Measurements from ENCODE around the gene ZNF830. TPM values are rescaled to one million over a fixed set of nuclear protein-coding genes. Genes with fewer than 3 reads are reported as not detected.

ZNF830 gene
- total and polyA plus RNA-seq, 2 of the 13 experiments (the other 11 are each of a cell fraction or from before 2014, with no cell fraction given), result 6.1 to 19.0 TPM

- TF ChIP-seq ZNF562 (CRISPR knock-in tag; IDR thresholded peaks at IDR 0.05; ENCODE audit: borderline replicate concordance), result no peak
- TF ChIP-seq ATF7 (IDR thresholded peaks at IDR 0.05), result no peak
- no peak for TF ChIP-seq ATF7 (CRISPR knock-in tag; IDR thresholded peaks at IDR 0.05)
- no peak for TF ChIP-seq ZNF318 (CRISPR knock-in tag; IDR thresholded peaks at IDR 0.05)
- TF ChIP-seq RNF219 (CRISPR knock-in tag; IDR thresholded peaks at IDR 0.05), result no peak
- TF ChIP-seq ZNF383 (CRISPR knock-in tag; IDR thresholded peaks at IDR 0.05; ENCODE audit: borderline replicate concordance), result no peak
- TF ChIP-seq U2AF2 (IDR thresholded peaks at IDR 0.05; ENCODE audit: low read depth, low read length), result no peak
- TF ChIP-seq BRD4 (CRISPR knock-in tag; IDR thresholded peaks at IDR 0.05), result no peak; the same call in 1 of the 2 replicates
- no peak for TF ChIP-seq SCMH1 (CRISPR knock-in tag; IDR thresholded peaks at IDR 0.05; ENCODE audit: borderline replicate concordance)
- no peak for TF ChIP-seq DZIP1 (CRISPR knock-in tag; IDR thresholded peaks at IDR 0.05)
- no peak for TF ChIP-seq ZNF543 (CRISPR knock-in tag; IDR thresholded peaks at IDR 0.05)
- TF ChIP-seq THRA (CRISPR knock-in tag; IDR thresholded peaks at IDR 0.05; ENCODE audit: borderline replicate concordance), result no peak
- TF ChIP-seq ZNF549 (CRISPR knock-in tag; IDR thresholded peaks at IDR 0.05), result no peak
- no peak for TF ChIP-seq TBX3 (IDR thresholded peaks at IDR 0.05; ENCODE audit: borderline replicate concordance)
- TF ChIP-seq BHLHE40 (IDR thresholded peaks at IDR 0.05; ENCODE audit: low read length), result peak; percentile 62; the same call in 1 of the 2 replicates
- no peak for TF ChIP-seq NR2F1 (CRISPR knock-in tag; IDR thresholded peaks at IDR 0.05)
- no peak for TF ChIP-seq MATR3 (CRISPR knock-in tag; IDR thresholded peaks at IDR 0.05)
Observed at GRCh38 chr17:34980353-34980680, 19.0 kb downstream of the ZNF830 start, which contains the start of gene LIG3 (continued).
